Measurements from ENCODE around the gene RPS6KB2.

The RPS6KB2 gene

DNA sequence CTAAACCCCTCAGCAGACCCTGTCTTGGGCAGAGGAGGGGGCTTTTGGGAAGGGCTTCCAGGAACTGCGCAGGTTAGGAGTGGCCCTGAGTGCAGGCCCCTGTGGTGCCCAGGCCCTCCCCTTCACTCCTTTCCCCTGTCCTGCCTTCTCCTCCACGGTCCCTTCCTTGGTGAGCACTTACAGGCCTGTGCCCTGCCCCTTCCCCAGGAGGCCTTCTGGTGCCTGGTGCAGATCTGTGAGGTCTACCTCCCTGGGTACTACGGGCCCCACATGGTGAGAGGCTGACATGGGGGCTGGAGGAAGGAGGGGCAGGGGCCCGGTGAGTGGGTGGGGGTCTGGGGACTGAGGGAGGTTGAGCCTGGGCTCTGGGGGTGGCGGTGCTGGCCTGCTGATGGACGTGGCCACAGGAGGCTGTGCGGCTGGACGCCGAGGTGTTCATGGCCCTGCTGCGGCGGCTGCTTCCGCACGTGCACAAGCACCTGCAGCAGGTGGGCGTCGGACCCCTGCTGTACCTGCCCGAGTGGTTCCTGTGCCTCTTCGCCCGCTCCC is 21.8 kb upstream of the RPS6KB2 start:
- H3K4me3 ChIP-seq (ENCODE audit: low read depth, low read length): no peak overlapping the region

DNA sequence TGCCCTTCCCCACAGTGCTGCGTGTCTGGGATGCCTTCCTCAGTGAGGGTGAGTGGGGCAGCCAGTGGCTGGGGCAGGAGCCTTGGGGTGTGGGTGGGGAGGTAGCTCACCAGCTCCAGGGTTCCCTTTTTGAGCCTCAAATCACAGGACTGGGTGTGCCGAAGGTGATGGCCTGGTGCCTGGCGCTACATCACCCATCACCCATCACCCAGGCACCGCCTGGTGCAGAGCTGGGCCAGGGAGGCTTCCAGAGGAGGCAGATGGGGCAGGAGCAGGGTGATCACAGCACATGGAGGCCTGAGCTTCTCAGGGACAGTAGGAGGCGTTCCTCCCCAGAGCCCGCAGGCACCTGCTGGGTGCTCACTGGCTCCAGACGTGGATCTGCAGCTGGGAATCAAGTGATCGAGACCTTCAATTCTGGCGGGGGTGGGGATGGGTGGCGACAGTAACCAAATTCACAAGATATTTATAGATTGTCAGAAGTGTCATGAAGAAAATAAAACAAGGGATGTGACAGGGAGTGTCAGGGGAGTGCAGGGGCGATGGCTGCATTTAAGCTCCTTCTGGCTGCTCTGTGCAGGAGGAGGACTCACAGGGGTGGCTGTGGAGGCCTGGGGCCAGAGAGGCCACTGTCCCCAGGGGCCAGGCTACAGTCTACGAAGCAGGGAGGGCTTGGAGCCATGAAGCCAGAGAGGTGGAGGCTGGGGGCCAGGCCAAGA is 21.2 kb upstream of the RPS6KB2 start:
- no peak for DNase-seq (ENCODE audit: low read depth)
- in situ Hi-C loops (cut with HindIII; ENCODE audit: low sequenced_read_pairs): no loop called here
- H3K4me3 ChIP-seq (ENCODE audit: low read depth, low read length): no peak overlapping the region
- TF ChIP-seq, protein P1, sequence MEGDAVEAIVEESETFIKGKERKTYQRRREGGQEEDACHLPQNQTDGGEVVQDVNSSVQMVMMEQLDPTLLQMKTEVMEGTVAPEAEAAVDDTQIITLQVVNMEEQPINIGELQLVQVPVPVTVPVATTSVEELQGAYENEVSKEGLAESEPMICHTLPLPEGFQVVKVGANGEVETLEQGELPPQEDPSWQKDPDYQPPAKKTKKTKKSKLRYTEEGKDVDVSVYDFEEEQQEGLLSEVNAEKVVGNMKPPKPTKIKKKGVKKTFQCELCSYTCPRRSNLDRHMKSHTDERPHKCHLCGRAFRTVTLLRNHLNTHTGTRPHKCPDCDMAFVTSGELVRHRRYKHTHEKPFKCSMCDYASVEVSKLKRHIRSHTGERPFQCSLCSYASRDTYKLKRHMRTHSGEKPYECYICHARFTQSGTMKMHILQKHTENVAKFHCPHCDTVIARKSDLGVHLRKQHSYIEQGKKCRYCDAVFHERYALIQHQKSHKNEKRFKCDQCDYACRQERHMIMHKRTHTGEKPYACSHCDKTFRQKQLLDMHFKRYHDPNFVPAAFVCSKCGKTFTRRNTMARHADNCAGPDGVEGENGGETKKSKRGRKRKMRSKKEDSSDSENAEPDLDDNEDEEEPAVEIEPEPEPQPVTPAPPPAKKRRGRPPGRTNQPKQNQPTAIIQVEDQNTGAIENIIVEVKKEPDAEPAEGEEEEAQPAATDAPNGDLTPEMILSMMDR (IDR thresholded peaks at IDR 0.05; ENCODE audit: low read depth, low read length, missing control alignments): no peak

More for the DNA sequence above, 21.8 kb upstream of the RPS6KB2 start:
- in situ Hi-C loops (cut with HindIII; ENCODE audit: low sequenced_read_pairs): no loop called here
- TF ChIP-seq, protein P1 (IDR thresholded peaks at IDR 0.05; ENCODE audit: low read depth, low read length, missing control alignments): no peak
- DNase-seq (ENCODE audit: low read depth): no peak

DNA sequence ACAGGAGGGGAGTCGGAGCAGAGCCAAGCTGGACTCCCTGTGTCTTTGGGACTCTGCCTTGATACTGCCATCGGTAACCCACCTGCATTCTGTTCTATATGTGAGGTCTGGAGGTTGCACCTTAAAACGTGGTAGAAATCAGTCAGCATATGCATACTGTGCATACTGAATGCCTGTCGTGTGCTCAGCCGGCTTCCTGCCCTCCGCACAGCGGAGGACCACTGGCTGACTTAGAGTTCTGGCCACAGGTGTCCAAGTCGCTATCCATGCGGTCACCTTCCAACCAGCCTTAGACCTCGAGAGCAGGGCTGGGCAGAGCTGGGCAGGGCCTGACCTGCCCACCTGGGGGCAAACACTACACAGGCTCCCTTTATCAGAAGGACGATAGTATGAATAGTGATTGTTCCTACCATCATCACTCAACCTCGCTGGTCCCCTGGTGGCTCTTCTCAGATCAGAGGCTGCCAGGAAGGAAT is 20.6 kb upstream of the RPS6KB2 start:
- TF ChIP-seq, protein P1 (IDR thresholded peaks at IDR 0.05; ENCODE audit: low read depth, low read length, missing control alignments): no peak
- no peak overlapping the region for H3K4me3 ChIP-seq (ENCODE audit: low read depth, low read length)
- no peak for DNase-seq (ENCODE audit: low read depth)
- in situ Hi-C loops (cut with HindIII; ENCODE audit: low sequenced_read_pairs): no loop called here

DNA sequence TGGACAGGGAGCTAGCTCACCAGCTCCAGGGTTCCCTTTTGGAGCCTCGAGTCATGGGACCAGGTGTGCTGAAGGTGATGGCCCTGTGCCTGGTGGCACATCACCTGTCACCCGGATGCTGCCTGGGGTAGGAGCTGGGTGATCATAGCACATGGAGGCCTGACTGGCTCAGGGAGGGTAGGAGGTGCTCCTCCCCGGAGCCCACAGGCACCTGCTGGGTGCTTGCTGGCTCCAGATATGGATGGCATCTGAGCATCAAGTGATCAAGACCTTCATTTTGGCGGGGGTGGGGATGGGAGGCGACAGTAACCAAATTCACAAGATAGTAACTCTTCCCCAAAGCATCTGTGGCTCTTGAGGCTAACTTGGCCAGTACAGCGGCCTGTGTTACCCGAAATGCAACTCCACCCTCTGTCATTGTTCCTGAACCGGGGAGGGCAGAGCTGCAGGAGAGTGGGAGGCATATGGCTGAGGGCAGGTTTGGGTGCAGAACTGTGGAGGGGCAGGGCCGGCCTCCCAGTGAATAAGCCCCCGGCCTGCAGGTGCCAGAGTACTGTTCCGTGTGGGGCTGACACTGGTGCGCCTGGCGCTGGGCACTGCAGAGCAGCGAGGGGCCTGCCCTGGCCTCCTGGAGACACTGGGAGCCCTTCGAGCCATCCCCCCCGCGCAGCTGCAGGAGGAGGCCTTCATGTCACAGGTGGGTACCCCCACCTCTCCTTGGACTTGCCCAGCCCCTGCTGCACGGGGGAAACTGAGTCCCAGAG is 19.7 kb upstream of the RPS6KB2 start:
- in situ Hi-C loops (cut with HindIII; ENCODE audit: low sequenced_read_pairs): no loop called here
- TF ChIP-seq, protein P1 (IDR thresholded peaks at IDR 0.05; ENCODE audit: low read depth, low read length, missing control alignments): no peak
- no peak overlapping the region for H3K4me3 ChIP-seq (ENCODE audit: low read depth, low read length)
- DNase-seq (ENCODE audit: low read depth): no peak

DNA sequence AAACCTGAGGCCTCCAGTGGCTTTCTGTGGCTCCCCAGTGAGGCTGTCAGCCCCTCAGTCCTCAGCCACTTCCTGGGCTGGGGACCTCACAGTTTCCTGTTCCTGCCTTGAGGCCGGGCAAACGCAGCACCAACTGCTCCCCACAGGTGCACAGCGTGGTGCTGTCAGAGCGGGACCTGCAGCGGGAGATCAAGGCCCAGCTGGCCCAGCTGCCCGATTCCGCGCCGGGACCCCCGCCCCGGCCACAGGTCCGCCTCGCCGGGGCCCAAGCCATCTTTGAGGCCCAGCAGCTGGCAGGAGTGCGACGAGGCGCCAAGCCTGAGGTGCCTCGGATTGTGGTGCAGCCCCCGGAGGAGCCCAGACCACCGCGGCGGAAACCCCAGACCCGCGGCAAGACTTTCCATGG is 19.0 kb upstream of the RPS6KB2 start:
- TF ChIP-seq, protein P1 (IDR thresholded peaks at IDR 0.05; ENCODE audit: low read depth, low read length, missing control alignments): no peak
- H3K4me3 ChIP-seq (ENCODE audit: low read depth, low read length): no peak overlapping the region
- DNase-seq (ENCODE audit: low read depth): no peak
- in situ Hi-C loops (cut with HindIII; ENCODE audit: low sequenced_read_pairs): no loop called here

DNA sequence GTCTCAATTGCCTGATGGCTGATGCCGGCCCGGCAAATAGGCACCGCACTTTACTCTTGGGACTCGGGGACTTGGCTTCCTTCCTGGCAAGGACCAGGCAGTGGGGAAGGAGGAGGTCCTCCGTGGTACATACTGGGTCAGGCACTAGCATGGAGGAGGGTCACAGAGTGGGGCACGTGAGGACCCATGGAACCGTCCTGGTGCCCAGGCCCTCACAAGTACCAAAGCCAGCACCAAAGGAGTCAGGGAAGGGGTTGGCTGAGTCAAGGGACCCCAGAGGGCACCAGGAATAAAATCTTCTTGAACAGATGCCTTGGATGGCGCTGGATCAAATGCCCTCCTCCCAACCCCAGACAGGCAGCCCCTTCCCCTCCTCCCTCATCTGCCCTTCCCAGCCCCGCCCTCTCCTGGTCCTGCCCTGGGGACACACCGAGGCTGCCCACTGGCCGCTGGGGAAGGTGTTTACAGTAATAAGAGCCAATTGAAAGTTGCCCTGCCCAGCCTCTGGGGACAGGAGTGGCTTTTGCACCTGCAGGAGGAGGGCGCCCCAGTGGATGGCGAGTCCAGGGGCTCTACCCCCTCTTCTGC is 18.4 kb upstream of the RPS6KB2 start:
- TF ChIP-seq, protein P1 (IDR thresholded peaks at IDR 0.05; ENCODE audit: low read depth, low read length, missing control alignments): no peak
- no peak overlapping the region for H3K4me3 ChIP-seq (ENCODE audit: low read depth, low read length)
- in situ Hi-C loops (cut with HindIII; ENCODE audit: low sequenced_read_pairs): no loop called here
- no peak for DNase-seq (ENCODE audit: low read depth)
